ENCODE measurements around the gene AUTS2.

DNA sequence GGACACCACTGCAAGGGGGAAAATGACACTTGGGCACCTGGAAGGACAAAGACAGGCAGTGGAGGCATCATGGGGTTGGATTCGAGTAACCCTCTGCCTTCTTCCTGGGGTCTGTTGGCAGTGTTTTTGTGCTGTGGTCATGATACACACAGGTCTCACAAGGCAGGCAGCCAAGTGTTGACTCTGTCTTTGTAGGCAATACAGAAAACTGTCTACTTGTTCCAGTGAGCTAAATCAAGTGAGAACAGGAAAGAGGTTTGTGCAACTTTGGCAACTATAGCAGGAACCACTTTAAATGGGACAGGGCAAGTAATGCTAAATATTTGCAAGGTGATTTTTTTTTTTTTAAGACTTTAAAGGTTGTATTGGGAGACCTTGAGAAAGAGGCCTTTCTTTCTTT, 955.1 kb downstream of the AUTS2 start:
- TF ChIP-seq, protein P1, sequence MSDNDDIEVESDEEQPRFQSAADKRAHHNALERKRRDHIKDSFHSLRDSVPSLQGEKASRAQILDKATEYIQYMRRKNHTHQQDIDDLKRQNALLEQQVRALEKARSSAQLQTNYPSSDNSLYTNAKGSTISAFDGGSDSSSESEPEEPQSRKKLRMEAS (CRISPR knock-in tag; IDR thresholded peaks at IDR 0.05), result no peak
- TF ChIP-seq FOSL1 (tag; conservative IDR thresholded peaks at IDR 0.05), result no peak
- TF ChIP-seq, protein P2, sequence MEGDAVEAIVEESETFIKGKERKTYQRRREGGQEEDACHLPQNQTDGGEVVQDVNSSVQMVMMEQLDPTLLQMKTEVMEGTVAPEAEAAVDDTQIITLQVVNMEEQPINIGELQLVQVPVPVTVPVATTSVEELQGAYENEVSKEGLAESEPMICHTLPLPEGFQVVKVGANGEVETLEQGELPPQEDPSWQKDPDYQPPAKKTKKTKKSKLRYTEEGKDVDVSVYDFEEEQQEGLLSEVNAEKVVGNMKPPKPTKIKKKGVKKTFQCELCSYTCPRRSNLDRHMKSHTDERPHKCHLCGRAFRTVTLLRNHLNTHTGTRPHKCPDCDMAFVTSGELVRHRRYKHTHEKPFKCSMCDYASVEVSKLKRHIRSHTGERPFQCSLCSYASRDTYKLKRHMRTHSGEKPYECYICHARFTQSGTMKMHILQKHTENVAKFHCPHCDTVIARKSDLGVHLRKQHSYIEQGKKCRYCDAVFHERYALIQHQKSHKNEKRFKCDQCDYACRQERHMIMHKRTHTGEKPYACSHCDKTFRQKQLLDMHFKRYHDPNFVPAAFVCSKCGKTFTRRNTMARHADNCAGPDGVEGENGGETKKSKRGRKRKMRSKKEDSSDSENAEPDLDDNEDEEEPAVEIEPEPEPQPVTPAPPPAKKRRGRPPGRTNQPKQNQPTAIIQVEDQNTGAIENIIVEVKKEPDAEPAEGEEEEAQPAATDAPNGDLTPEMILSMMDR (IDR thresholded peaks at IDR 0.05 in 2 of 3, conservative IDR thresholded peaks at IDR 0.05 in 1 of 3; ENCODE audit: insufficient read depth in 2 of 3, low read depth in 1 of 3, low read length in 3 of 3), result no peak
- TF ChIP-seq, protein P3, sequence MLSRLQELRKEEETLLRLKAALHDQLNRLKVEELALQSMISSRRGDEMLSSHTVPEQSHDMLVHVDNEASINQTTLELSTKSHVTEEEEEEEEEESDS (CRISPR knock-in tag; IDR thresholded peaks at IDR 0.05), result no peak
- no peak for TF ChIP-seq SIX5 (IDR thresholded peaks at IDR 0.05; ENCODE audit: borderline replicate concordance in 1 of 2, insufficient read depth in 1 of 2, low read depth in 1 of 2, low read length in 2 of 2)
- TF ChIP-seq MEF2A (IDR thresholded peaks at IDR 0.05; ENCODE audit: control insufficient read depth, low read depth, low read length), result no peak
- TF ChIP-seq NR3C1 (CRISPR knock-in tag; IDR thresholded peaks at IDR 0.05), result no peak
- TF ChIP-seq, protein P4, sequence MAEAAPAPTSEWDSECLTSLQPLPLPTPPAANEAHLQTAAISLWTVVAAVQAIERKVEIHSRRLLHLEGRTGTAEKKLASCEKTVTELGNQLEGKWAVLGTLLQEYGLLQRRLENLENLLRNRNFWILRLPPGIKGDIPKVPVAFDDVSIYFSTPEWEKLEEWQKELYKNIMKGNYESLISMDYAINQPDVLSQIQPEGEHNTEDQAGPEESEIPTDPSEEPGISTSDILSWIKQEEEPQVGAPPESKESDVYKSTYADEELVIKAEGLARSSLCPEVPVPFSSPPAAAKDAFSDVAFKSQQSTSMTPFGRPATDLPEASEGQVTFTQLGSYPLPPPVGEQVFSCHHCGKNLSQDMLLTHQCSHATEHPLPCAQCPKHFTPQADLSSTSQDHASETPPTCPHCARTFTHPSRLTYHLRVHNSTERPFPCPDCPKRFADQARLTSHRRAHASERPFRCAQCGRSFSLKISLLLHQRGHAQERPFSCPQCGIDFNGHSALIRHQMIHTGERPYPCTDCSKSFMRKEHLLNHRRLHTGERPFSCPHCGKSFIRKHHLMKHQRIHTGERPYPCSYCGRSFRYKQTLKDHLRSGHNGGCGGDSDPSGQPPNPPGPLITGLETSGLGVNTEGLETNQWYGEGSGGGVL (CRISPR knock-in tag; IDR thresholded peaks at IDR 0.05), result no peak
